GM23338 (cell line): ENCODE data around the gene TMEM178B. TPM values are rescaled to one million over a fixed set of nuclear protein-coding genes. Genes with fewer than 3 reads are reported as not detected.

Experiments used
- ATAC-seq: fragments of 200-7000 bp; cut with Tn5 transposase; 3 replicates; pipeline ENCODE4 v1.9.1; 2020
- DNase-seq: peaks from one replicate; pipeline ENCODE4 v3.0.0-alpha.2; 2015; ENCODE audit warnings: low spot score
- H2AFZ ChIP-seq: fragments of 200-600 bp; sonication (generic); 2 replicates; pipeline ENCODE4 v1.8.0; 2016; ENCODE audit warnings: antibody characterized with exemption, mild to moderate bottlenecking, moderate library complexity
- H3F3A ChIP-seq: fragments of 200-600 bp; sonication (generic); replicated peaks from 2 replicates; pipeline ENCODE4 v1.8.0; 2017; ENCODE audit warnings: antibody characterized with exemption, mixed run types, low read depth
- H3K27ac ChIP-seq: fragments of 200-600 bp; sonication (generic); 2 replicates; pipeline ENCODE4 v1.6.1; 2016; ENCODE audit warnings: low read depth
- H3K27me3 ChIP-seq: fragments of 200-600 bp; sonication (generic); 2 replicates; pipeline ENCODE4 v1.8.0; 2016; ENCODE audit warnings: mild to moderate bottlenecking, mixed run types, moderate library complexity; ENCODE audit not compliant: insufficient read depth
- H3K36me3 ChIP-seq: fragments of 200-600 bp; sonication (generic); 2 replicates; pipeline ENCODE4 v1.8.0; 2016; ENCODE audit warnings: mild to moderate bottlenecking; ENCODE audit not compliant: insufficient read depth
- H3K4me1 ChIP-seq: fragments of 200-600 bp; sonication (generic); 2 replicates; pipeline ENCODE4 v1.8.0; 2016; ENCODE audit warnings: mild to moderate bottlenecking, moderate library complexity; ENCODE audit not compliant: insufficient read depth
- H3K4me2 ChIP-seq: fragments of 200-600 bp; sonication (generic); 2 replicates; pipeline ENCODE4 v1.7.1; 2017; ENCODE audit warnings: mixed run types
- H3K4me3 ChIP-seq: fragments of 200-600 bp; sonication (generic); 2 replicates; pipeline ENCODE4 v1.6.1; 2016; ENCODE audit warnings: mixed run types
- H3K79me2 ChIP-seq: fragments of 200-600 bp; sonication (generic); replicated peaks from 2 replicates; pipeline ENCODE4 v1.8.0; 2017; ENCODE audit warnings: mild to moderate bottlenecking; ENCODE audit not compliant: insufficient read depth
- H3K9me2 ChIP-seq: fragments of 200-600 bp; sonication (generic); 2 replicates; pipeline ENCODE4 v1.8.0; 2017; ENCODE audit not compliant: insufficient read depth
- H4K20me1 ChIP-seq: fragments of 200-600 bp; sonication (generic); replicated peaks from 2 replicates; pipeline ENCODE4 v1.8.0; 2017; ENCODE audit warnings: mild to moderate bottlenecking; ENCODE audit not compliant: insufficient read depth
- H3K27ac Mint-ChIP-seq: 2 replicates; pipeline ENCODE4 v1.8.0; 2020; ENCODE audit warnings: inconsistent platforms, mild to moderate bottlenecking, moderate library complexity, mixed read lengths
- H3K27me3 Mint-ChIP-seq: 3 replicates; pipeline ENCODE4 v1.8.0; 2022; ENCODE audit warnings: low read depth, mild to moderate bottlenecking, moderate library complexity, mixed read lengths, inconsistent platforms; ENCODE audit not compliant: insufficient read depth, poor library complexity
- H3K36me3 Mint-ChIP-seq: 3 replicates; pipeline ENCODE4 v1.8.0; 2021; ENCODE audit warnings: low read depth, mild to moderate bottlenecking, inconsistent platforms, moderate library complexity, mixed read lengths
- H3K4me1 Mint-ChIP-seq: 3 replicates; pipeline ENCODE4 v1.8.0; 2020; ENCODE audit warnings: mild to moderate bottlenecking, inconsistent platforms, mixed read lengths
- H3K4me3 Mint-ChIP-seq: 3 replicates; pipeline ENCODE4 v1.8.0; 2021; ENCODE audit warnings: moderate library complexity, mild to moderate bottlenecking, inconsistent platforms, mixed read lengths
- H3K9me3 Mint-ChIP-seq: 3 replicates; pipeline ENCODE4 v1.8.0; 2020; ENCODE audit warnings: moderate library complexity, mild to moderate bottlenecking, inconsistent platforms, mixed read lengths
- CTCF ChIP-seq, 2 experiments: fragments of 200-600 bp in 1 of 2; sonication (generic) in 1 of 2; conservative IDR thresholded peaks; 2 replicates each; pipeline versions ENCODE4 v1.5.1 to v1.6.1; 2016 to 2017; ENCODE audit warnings: antibody characterized with exemption in 2 of 2, low read depth in 2 of 2, mild to moderate bottlenecking in 2 of 2, moderate library complexity in 1 of 2
- EZH2 ChIP-seq: fragments of 200-600 bp; sonication (generic); IDR thresholded peaks from one replicate; pipeline ENCODE4 v1.8.0; 2017; ENCODE audit warnings: antibody characterized with exemption, mild to moderate bottlenecking, low read depth; ENCODE audit not compliant: unreplicated experiment
- EZH2phosphoT487 ChIP-seq: fragments of 200-600 bp; sonication (generic); IDR thresholded peaks from one replicate; pipeline ENCODE4 v1.8.1; 2018; ENCODE audit warnings: antibody characterized with exemption; ENCODE audit not compliant: unreplicated experiment
- JUNB ChIP-seq: IDR thresholded peaks from one replicate; pipeline ENCODE4 v1.6.1; 2016; ENCODE audit warnings: antibody characterized with exemption; ENCODE audit not compliant: unreplicated experiment
- NANOG ChIP-seq: IDR thresholded peaks from 2 replicates; pipeline ENCODE4 v1.6.1; 2016; ENCODE audit warnings: antibody characterized with exemption, borderline replicate concordance
- POLR2AphosphoS5 ChIP-seq: IDR thresholded peaks from 2 replicates; pipeline ENCODE4 v1.6.1; 2016; ENCODE audit warnings: antibody characterized with exemption, low read depth
- STAT1 ChIP-seq: IDR thresholded peaks from one replicate; pipeline ENCODE4 v1.6.1; 2016; ENCODE audit warnings: antibody characterized with exemption; ENCODE audit not compliant: unreplicated experiment
- ZNF114 ChIP-seq: fragments of 250-450 bp; sonication (Bioruptor Pico); IDR thresholded peaks from 2 replicates; pipeline ENCODE4 v1.5.0; 2020; ENCODE audit warnings: mild to moderate bottlenecking, moderate library complexity
- ZNF462 ChIP-seq: fragments of 250-450 bp; sonication (Bioruptor Pico); IDR thresholded peaks from 2 replicates; pipeline ENCODE4 v1.5.0; 2020; ENCODE audit warnings: mild to moderate bottlenecking, moderate library complexity
- polyA plus RNA-seq: library from polyadenylated mRNA; unstranded; fragments of >200 nt; fragmentation: Nextera tagmentation; extraction: Ambion mirVana; gene quantifications from 2 replicates; pipeline ENCODE4 v1.2.1, GENCODE V29; 2016
- total RNA-seq: library from RNA; depleted of rRNA; stranded (reverse); fragments of >200 nt; shearing (Covaris generic); gene quantifications from 2 replicates; pipeline ENCODE4 v1.2.3, GENCODE V29; 2014
- TF ChIP-seq, protein P1 (sequence below): IDR thresholded peaks from 2 replicates; pipeline ENCODE4 v1.6.1; 2016; ENCODE audit warnings: antibody characterized with exemption

The TMEM178B gene
- total and polyA plus RNA-seq, 2 experiments from 2014 or later, result 4.9 to 15.6 TPM

DNA sequence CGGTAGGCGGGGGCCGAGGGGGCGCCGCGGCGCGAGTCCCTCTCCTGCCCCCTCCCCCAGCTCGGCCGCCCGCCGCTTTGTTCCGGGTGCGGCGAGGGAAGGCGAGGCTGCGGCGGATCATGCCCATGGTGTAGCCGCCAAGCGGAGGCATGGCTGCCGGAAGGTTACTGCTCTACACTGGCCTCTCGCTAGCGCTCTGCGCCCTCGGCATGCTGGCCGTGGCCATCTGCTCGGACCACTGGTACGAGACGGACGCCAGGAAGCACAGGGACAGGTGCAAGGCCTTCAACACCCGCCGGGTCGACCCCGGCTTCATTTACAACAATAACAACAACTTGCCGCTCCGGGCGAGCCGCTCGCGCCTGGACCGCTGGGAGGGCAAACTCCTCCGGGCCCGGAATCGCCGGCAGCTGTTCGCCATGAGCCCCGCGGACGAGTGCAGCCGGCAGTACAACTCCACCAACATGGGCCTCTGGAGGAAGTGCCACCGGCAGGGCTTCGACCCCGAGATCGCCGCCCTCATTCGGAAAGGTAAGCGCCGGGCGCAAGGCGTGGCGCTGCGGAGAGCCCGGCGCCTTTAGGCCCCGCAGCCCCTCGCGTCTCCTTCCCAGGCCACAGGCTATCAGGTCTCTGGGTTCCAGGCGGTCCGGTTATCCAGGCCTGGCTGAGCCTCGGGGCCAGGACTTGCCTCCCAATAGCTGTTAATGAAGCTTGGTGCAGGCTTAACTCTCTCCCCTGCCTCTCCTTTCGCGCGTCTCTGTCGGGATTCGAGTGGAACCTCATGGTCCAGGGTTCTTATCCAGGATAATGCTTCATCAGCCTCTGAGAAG, 513 bp downstream of the TMEM178B start:
- peak overlapping the region; percentile 90 for H3K4me3 ChIP-seq
- peak overlapping the region; percentile 93 for H3K4me2 ChIP-seq
- H2AFZ ChIP-seq, result peak overlapping the region; percentile 91
- no peaks in the 10 kb centered on the region; the same call in 2 of the 3 replicates for H3K36me3 Mint-ChIP-seq
- H3K27ac ChIP-seq, result no peak overlapping the region
- H3K4me1 Mint-ChIP-seq, result peaks cover 16% of the 10 kb centered on the region
- peaks cover 4% of the 10 kb centered on the region for H4K20me1 ChIP-seq
- no peak for TF ChIP-seq STAT1
- TF ChIP-seq, protein P1, sequence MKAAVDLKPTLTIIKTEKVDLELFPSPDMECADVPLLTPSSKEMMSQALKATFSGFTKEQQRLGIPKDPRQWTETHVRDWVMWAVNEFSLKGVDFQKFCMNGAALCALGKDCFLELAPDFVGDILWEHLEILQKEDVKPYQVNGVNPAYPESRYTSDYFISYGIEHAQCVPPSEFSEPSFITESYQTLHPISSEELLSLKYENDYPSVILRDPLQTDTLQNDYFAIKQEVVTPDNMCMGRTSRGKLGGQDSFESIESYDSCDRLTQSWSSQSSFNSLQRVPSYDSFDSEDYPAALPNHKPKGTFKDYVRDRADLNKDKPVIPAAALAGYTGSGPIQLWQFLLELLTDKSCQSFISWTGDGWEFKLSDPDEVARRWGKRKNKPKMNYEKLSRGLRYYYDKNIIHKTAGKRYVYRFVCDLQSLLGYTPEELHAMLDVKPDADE, result no peak
- TF ChIP-seq JUNB, result no peak
- TF ChIP-seq POLR2AphosphoS5, result no peak
- TF ChIP-seq EZH2, result no peak
- H3K4me3 Mint-ChIP-seq, result no peak overlapping the region; the same call in 1 of the 3 replicates
- peaks cover 11% of the 10 kb centered on the region; the same call in 1 of the 2 replicates for H3F3A ChIP-seq
- H3K27me3 ChIP-seq, result peaks cover 34% of the 10 kb centered on the region
- H3K9me2 ChIP-seq, result no peaks in the 10 kb centered on the region
- H3K4me1 ChIP-seq, result peaks cover 35% of the 10 kb centered on the region
- H3K9me3 Mint-ChIP-seq, result no peaks in the 10 kb centered on the region
- no peak overlapping the region for H3K27ac Mint-ChIP-seq
- peaks cover 37% of the 10 kb centered on the region for H3K27me3 Mint-ChIP-seq
- no peaks in the 10 kb centered on the region for H3K36me3 ChIP-seq
- ATAC-seq, result peak; percentile 31
- DNase-seq, result peak; percentile 62
- peaks cover 48% of the 10 kb centered on the region for H3K79me2 ChIP-seq

DNA sequence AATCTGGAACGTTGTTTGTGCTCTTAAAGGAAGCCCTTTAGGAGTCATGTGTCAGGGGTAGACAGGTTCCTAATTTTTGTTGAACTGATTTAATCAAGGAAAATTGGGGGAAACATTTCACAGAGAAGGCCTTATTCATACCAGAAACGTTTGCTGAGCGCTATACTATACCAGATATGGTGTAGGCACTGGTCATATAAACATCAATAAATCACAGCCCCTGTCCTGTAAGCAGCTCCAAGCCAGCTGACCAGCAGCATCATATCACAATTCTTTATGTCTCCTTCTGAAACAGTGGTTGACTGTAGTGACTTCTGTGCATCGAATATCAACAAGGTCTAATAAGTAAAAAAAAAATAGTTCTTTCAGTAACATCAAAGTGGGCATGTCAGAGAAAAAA, 1.1 kb downstream of the TMEM178B start:
- Histone ChIP-seq H3K27ac (no peak overlapping the region), H3K4me2 (peak overlapping the region; percentile 93)
- no peak overlapping the region; the same call in 1 of the 3 replicates for H3K4me3 Mint-ChIP-seq
- no peak for TF ChIP-seq STAT1
- no peak for TF ChIP-seq POLR2AphosphoS5
- TF ChIP-seq EZH2phosphoT487, result no peak
- TF ChIP-seq, protein P1, result no peak
- TF ChIP-seq CTCF (conservative IDR thresholded peaks at IDR 0.05; ENCODE audit: low read depth in 2 of 2), result no peak
- TF ChIP-seq ZNF114 (CRISPR knock-in tag), result no peak
- TF ChIP-seq NANOG, result no peak
- no peak for TF ChIP-seq ZNF462 (CRISPR knock-in tag)

More for the DNA sequence above, 1.1 kb downstream of the TMEM178B start:
- no peaks in the 10 kb centered on the region for H3K9me3 Mint-ChIP-seq
- peak overlapping the region; percentile 91 for H2AFZ ChIP-seq
- H3K4me1 Mint-ChIP-seq, result peaks cover 16% of the 10 kb centered on the region
- H3K36me3 Mint-ChIP-seq, result no peaks in the 10 kb centered on the region; the same call in 2 of the 3 replicates
- DNase-seq, result no peak
- H3K27me3 Mint-ChIP-seq, result peaks cover 33% of the 10 kb centered on the region
- peaks cover 54% of the 10 kb centered on the region for H3K79me2 ChIP-seq
- H3K9me2 ChIP-seq, result no peaks in the 10 kb centered on the region
- peaks cover 35% of the 10 kb centered on the region for H3K4me1 ChIP-seq
- H4K20me1 ChIP-seq, result peaks cover 4% of the 10 kb centered on the region
- peaks cover 28% of the 10 kb centered on the region for H3K27me3 ChIP-seq
- no peaks in the 10 kb centered on the region for H3K36me3 ChIP-seq
- peaks cover 11% of the 10 kb centered on the region; the same call in 1 of the 2 replicates for H3F3A ChIP-seq
- ATAC-seq, result no peak
- peak overlapping the region; percentile 90 for H3K4me3 ChIP-seq
- H3K27ac Mint-ChIP-seq, result no peak overlapping the region
